ENCODE data around the gene SHROOM1.

- no peak for TF ChIP-seq NFIC (IDR thresholded peaks at IDR 0.05)
- no peak for TF ChIP-seq EP300 (IDR thresholded peaks at IDR 0.05; ENCODE audit: borderline replicate concordance)
- TF ChIP-seq MAX (IDR thresholded peaks at IDR 0.05), result no peak
- TF ChIP-seq TCF12 (IDR thresholded peaks at IDR 0.05; ENCODE audit: low read depth), result no peak
- TF ChIP-seq, protein P1, sequence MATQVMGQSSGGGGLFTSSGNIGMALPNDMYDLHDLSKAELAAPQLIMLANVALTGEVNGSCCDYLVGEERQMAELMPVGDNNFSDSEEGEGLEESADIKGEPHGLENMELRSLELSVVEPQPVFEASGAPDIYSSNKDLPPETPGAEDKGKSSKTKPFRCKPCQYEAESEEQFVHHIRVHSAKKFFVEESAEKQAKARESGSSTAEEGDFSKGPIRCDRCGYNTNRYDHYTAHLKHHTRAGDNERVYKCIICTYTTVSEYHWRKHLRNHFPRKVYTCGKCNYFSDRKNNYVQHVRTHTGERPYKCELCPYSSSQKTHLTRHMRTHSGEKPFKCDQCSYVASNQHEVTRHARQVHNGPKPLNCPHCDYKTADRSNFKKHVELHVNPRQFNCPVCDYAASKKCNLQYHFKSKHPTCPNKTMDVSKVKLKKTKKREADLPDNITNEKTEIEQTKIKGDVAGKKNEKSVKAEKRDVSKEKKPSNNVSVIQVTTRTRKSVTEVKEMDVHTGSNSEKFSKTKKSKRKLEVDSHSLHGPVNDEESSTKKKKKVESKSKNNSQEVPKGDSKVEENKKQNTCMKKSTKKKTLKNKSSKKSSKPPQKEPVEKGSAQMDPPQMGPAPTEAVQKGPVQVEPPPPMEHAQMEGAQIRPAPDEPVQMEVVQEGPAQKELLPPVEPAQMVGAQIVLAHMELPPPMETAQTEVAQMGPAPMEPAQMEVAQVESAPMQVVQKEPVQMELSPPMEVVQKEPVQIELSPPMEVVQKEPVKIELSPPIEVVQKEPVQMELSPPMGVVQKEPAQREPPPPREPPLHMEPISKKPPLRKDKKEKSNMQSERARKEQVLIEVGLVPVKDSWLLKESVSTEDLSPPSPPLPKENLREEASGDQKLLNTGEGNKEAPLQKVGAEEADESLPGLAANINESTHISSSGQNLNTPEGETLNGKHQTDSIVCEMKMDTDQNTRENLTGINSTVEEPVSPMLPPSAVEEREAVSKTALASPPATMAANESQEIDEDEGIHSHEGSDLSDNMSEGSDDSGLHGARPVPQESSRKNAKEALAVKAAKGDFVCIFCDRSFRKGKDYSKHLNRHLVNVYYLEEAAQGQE (IDR thresholded peaks at IDR 0.05; ENCODE audit: low read depth), result no peak
- TF ChIP-seq YY1 (IDR thresholded peaks at IDR 0.05; ENCODE audit: low read depth), result no peak
- TF ChIP-seq CEBPB (IDR thresholded peaks at IDR 0.05), result no peak
- TF ChIP-seq USF1 (IDR thresholded peaks at IDR 0.05), result no peak
Measured at GRCh38 chr5:132802044-132802684, 28.3 kb downstream of the SHROOM1 start.

Data from Ishikawa (cell line).